Measurements from ENCODE around the gene FAM81B. TPM values are rescaled to one million over a fixed set of nuclear protein-coding genes. Genes with fewer than 3 reads are reported as not detected.

FAM81B gene
- polyA plus RNA-seq, 1 experiment: not detected

DNA sequence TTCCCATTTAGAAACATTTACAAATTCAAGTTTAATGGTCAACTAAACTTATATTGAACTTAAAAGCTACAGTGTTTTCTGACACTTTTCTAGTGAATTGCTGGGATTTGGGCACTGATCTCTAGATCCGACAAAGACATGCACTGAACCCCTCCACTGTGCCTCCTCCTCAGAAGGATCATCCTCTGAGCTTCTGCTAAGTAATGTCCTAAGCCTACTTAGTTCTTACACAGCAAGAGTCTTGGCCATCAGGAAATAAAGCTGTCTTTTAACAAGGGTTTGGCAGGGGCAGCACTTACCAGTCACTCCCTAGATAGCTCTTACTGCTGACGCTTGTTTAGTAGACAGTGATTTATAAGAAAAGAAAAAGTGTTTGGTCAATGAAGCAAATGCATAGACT is 50.5 kb downstream of the FAM81B start:
- no peaks in the 10 kb centered on the region for H3K9me3 ChIP-seq (ENCODE audit: control insufficient read depth, insufficient read depth, low read length)
- H3K27me3 ChIP-seq (ENCODE audit: control insufficient read depth, insufficient read depth, low read length): no peaks in the 10 kb centered on the region
- ChIA-PET POLR2A (no interaction called here), CTCF (no interaction called here)
- no peak overlapping the region for H3K4me3 ChIP-seq (ENCODE audit: low read depth, low read length)
- no peak overlapping the region for H3K27ac ChIP-seq (ENCODE audit: low read depth, low read length)
- TF ChIP-seq CTCF (IDR thresholded peaks at IDR 0.05; ENCODE audit: low read depth, low read length): no peak
- no peak for DNase-seq (ENCODE audit: low read depth, low spot score)

DNA sequence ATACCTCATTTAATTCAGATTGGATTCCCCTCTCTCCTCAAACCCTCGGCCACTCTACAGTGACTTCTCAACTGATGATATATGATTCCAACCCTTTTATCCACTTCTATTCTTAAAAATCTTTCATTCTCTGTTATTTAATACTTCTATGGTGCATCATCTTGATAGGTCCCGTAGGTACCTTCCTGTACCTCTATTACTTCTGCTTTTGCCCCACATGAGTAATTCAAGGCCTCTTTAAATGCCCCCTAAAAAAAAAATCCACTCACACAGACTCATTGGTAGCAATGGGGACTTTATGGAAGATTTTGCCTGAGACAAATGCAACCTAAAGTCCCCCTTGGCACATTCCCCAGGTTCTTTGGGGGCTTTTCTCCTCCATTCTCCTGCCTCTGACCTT is 54.3 kb downstream of the FAM81B start:
- DNase-seq (ENCODE audit: low read depth, low spot score): no peak
- ChIA-PET CTCF (no interaction called here), POLR2A (no interaction called here)
- H3K27ac ChIP-seq (ENCODE audit: low read depth, low read length): no peak overlapping the region
- no peak for TF ChIP-seq CTCF (IDR thresholded peaks at IDR 0.05; ENCODE audit: low read depth, low read length)
- H3K4me3 ChIP-seq (ENCODE audit: low read depth, low read length): no peak overlapping the region
- H3K9me3 ChIP-seq (ENCODE audit: control insufficient read depth, insufficient read depth, low read length): no peaks in the 10 kb centered on the region
- H3K27me3 ChIP-seq (ENCODE audit: control insufficient read depth, insufficient read depth, low read length): no peaks in the 10 kb centered on the region

GRCh38 chr5:95445995-95446394 is 54.8 kb downstream of the FAM81B start:
- TF ChIP-seq CTCF (IDR thresholded peaks at IDR 0.05; ENCODE audit: low read depth, low read length): no peak
- ChIA-PET POLR2A (no interaction called here), CTCF (no interaction called here)
- DNase-seq (ENCODE audit: low read depth, low spot score): no peak
- H3K27ac ChIP-seq (ENCODE audit: low read depth, low read length): no peak overlapping the region
- H3K4me3 ChIP-seq (ENCODE audit: low read depth, low read length): no peak overlapping the region
- no peaks in the 10 kb centered on the region for H3K9me3 ChIP-seq (ENCODE audit: control insufficient read depth, insufficient read depth, low read length)
- no peaks in the 10 kb centered on the region for H3K27me3 ChIP-seq (ENCODE audit: control insufficient read depth, insufficient read depth, low read length)

DNA sequence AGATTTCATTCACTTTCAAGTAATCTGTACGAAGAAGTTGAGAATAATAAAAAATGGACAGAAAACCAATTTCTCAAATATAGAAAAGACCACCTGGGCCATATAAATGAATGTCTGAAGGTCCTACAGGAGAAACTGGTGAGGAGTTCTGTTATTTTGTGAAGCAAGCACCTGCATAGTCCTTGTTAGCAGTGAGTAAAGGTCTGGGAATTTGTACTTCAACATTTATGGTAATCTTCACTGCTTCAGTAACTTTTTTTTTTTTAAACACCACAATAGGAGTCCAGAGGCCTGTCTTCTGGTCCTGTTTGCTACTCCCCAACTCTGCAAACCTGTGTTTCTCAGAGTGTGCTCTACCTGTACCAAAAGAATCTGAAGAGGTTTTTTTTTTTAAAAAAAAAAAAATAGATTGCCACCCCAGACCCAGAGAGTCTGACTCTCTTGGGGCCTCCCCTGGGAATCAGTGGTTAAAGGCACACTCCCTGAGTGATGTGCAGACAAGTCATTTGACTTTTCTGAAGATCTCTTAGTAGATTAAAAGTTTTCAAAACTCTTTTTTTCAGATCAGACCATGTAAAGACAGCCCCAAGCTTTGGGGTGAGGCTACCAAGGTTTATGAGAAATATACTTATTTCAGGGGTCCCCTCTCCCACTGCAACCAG is 55.5 kb downstream of the FAM81B start:
- Histone ChIP-seq H3K4me3 (ENCODE audit: low read depth, low read length) (no peak overlapping the region), H3K27ac (ENCODE audit: low read depth, low read length) (no peak overlapping the region), H3K9me3 (ENCODE audit: control insufficient read depth, insufficient read depth, low read length) (no peaks in the 10 kb centered on the region), H3K27me3 (ENCODE audit: control insufficient read depth, insufficient read depth, low read length) (no peaks in the 10 kb centered on the region)
- POLR2A ChIA-PET: no interaction called here
- CTCF ChIA-PET: no interaction called here
- DNase-seq (ENCODE audit: low read depth, low spot score): no peak
- TF ChIP-seq CTCF (IDR thresholded peaks at IDR 0.05; ENCODE audit: low read depth, low read length): no peak

- no peak for TF ChIP-seq CTCF (IDR thresholded peaks at IDR 0.05; ENCODE audit: low read depth, low read length)
- no peak for DNase-seq (ENCODE audit: low read depth, low spot score)
- CTCF ChIA-PET: no interaction called here
- Histone ChIP-seq H3K9me3 (ENCODE audit: control insufficient read depth, insufficient read depth, low read length) (no peaks in the 10 kb centered on the region), H3K4me3 (ENCODE audit: low read depth, low read length) (no peak overlapping the region), H3K27ac (ENCODE audit: low read depth, low read length) (no peak overlapping the region), H3K27me3 (ENCODE audit: control insufficient read depth, insufficient read depth, low read length) (no peaks in the 10 kb centered on the region)
- POLR2A ChIA-PET: no interaction called here
Observed at GRCh38 chr5:95447961-95448360, 56.8 kb downstream of the FAM81B start.

All from AG04450 (cell line).